ENCODE measurements around the gene TFPI.
A peak's percentile ranks its signal among the peaks of the same experiment; 100 is the strongest.
"Not testable (repeated sequence)": the region's sequence is repeated elsewhere in the genome, so short reads cannot be mapped to it uniquely, and the experiment has no call there.

TFPI gene

DNA sequence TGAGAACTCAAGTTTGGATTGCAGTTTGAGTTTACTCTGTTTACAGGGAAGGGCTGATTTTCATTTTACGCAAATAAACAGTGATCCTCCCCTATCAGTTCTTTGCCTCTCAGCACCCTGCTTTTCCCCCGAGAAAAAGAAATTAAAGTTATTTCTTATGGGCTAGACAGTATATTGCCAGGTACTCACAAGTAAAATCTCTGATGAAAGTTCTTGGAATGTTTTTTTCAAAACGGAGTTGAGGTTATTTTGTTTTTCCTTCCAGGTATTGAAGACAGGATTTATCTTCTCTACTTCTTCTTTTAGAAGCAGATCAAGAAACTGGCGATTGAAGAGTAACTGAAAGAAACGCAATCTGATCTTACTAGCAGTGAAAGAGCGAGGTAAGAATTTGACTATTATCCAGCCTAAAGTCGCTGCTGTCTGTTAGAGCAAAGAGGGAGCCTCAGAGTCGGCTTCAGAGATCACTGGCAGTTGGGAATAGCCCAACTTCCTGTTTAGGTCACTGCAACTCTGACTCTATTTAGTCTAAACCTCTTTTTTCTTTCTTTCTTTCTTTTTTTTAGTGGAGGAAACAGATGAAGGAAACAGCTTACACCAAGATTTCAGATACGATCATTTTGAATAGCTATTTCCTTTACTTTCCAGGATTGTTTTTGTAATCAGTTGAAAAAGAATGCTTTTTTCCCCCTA, at the start of gene TFPI:
TFPI (minus strand) TSS at position 425 of the 693 bp plus-strand sequence. CDS start 50,667 bp downstream, outside the sequence.
- DNase-seq: peak; percentile 63

DNA sequence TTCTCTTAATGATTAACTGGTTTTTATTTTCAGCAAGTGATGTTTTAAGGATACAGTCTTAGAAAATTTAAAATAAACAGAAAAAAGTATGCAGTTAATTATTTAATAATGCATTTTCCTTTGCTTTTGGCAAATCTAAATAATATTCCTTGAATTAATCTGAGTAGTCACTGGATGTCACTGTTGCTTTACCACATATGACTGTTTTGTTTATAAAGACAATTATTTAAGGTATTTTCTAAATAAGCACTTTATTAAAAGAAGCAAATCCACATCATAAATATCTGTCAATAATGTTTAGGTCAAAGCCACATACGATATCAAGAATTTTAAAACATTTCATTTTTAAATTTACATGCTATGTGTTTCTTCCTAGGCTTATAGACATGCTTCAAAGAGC, 40.6 kb upstream of the TFPI start:
- DNase-seq: no peak

DNA sequence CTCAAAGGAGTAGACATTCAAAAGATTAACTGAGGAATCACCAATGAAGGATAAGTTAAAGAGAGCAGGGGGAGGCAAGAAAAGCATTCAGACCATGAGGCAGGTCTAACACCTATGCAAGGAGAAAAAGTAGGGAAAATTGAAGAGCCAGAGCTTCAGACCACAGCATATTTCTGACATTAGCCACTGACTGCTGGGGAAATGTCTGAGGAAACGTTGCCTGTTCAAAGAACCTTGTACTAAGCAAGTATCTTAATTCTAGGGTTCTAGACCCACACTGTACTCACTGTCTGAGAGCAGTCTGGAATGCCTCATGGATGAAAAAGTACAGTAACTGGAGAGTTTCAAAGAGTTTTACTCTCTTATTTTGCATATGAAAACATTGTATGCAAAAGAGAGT, 39.5 kb upstream of the TFPI start:
- no peak for DNase-seq

DNA sequence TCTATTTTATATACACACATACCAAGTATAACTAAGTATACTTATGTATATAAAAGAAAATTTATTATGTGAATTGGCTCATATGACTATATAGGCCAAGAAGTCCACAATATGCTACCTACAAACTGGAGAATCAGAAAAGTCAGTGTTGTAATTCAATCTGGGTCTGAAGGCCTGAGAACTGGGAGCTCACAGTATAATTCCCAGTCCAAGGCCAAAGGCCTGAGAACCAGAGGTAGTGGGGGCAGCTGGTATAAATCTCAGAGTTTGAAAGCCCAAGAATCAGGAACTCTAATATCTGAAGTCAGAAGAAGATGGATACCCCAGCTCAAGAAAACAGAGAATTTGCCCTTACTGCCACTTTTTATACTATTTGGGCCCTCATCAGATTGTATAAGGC, 38.9 kb upstream of the TFPI start:
- no peak for DNase-seq

DNA sequence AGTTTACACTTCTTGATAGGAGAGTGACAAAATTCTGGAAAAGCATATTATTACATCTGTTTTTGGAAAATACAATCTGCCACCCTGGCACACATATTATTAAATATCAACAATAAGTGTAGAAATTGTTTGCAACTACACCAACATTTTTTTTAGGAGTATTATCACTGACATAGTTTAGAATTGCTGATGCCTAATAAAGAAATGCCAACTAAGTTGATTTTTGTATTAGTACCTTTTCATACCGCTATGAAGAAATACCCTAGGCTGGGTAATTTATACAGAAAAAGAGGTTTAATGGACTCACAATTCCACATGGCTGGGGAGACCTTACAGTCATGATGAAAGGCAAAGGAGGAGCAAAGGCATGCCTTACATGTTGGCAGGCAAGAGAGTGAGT, 35.9 kb upstream of the TFPI start:
- no peak for DNase-seq

DNA sequence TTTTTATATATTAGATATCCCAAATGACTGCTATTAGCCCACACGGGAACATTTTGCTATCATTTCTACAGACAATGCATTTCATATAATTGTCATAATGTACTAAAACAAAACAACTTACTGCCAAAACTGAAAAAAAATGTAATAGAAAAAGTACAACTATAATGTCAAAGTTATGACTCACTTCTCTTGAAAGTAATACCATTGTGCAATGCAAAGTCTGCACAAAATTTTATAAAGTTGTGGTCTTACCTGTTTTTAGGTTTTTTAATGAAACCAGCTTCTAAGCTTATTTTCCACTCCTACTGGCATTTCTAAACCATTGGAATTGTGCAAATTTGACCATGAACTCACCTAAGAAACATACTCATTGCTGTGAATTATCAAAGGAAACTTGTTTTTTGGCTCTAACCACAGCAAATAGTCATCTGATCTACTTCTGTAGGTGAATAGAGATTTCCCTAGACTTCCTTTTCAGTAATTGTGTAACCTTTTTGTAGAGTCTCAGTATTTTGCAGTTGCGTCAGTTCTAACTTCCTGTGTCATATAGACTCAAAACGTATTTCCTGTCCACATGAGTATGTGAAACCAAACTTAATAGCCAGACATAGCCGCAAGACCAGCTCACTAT, 31.9 kb upstream of the TFPI start:
- DNase-seq: no peak

DNA sequence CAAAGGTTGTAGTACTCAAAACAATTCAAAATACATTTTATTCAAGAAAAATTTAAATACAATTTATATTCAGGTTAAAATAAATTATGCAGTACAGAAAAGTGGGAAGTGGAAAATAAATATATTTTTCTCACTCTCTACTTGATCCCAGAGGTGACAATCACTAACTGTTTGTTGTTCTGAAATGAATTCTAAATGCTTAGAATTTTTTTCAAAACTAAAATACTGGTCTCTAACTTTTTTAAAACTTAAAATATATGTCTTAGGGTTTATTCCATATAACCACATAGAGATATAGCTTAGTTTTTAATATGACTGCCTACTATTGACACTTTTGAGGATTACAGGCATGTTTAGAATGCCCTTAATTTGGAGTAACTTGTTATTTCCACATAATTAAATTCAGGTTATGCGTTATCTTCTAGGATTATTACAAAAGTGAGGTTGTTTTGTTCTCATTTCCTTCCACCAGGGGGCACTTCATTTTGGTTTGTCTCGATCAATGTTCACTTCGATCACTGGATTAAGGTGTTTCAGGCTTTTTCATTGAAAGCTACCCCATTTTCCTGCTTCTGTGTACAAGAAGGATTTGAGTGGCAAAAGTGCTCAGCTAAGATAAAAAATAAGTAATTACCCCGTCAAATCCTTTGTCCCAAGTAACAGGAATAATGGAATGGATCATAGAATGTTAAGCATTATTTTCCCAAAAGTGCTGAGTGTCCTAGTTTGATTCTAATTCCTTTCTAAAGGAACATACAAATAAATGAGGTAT, 27.1 kb upstream of the TFPI start:
- peak; percentile 35 for DNase-seq

DNA sequence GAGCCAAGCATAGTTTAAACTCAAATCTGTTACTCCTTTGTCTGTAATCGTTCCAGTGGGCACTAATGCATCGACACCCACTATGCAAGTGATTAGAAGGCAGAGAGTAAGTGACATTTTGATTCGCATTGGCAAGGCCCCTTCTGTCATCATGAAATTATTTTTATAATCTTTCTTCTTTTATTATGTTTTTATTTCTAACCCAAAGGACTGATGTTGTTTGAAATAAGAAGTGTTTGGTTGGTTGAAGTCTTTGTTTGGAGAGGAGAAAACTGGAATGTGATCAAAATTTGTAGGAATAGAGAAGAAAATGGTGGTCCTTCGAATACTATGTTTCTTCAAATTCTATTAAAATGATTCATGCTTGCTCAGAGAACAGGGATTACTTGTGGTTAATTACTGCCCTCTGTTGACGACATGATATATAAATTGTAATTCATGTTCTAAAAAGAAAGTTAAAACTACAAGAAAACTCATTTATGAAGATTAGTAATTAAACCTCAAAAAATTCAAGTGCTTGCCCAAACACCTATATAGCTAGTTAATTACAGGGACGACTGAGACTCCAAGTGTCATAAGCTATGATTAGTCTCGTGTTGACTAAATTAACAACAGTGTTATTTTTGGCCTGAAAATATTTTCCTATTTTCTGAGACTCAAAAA, 26.4 kb upstream of the TFPI start:
- DNase-seq: peak; percentile 48

DNA sequence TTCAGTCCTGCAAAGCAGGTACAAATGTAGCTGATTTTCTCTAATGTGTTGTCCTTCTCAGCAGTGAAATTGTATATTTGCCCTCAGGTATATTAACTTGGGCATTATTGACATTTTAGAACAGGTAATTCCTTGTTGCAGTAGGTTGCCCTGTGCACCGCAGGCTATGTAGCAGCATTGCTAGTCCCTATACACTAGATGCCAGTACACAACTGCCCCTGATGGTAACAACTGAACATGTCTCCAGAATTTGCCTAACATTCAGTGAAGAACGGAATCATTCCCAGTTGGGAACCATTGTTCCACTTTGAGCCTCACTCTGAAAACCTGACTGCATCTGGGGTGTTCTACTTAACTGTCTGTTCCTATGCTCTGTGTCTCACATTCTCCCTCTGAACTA, 23.1 kb upstream of the TFPI start:
- no peak for DNase-seq

DNA sequence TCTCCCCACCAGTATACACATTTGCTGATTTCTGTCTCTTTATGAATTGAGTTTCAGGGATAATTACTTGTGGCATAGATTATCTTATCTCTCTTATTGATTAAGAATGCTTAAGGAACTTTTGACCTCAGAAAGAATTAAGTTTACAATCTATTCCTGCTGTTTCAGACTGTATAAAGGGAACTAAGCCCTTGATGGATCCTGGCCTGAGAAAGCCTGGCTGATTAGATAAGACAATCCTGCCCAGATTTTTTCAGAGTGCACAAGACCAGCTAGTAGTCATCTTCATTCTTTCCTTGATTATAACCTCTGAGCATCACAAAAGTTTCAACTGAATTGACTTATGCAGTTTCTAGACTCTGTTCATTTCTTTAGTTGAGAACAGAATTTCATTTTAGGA, 22.7 kb upstream of the TFPI start:
- DNase-seq: no peak

DNA sequence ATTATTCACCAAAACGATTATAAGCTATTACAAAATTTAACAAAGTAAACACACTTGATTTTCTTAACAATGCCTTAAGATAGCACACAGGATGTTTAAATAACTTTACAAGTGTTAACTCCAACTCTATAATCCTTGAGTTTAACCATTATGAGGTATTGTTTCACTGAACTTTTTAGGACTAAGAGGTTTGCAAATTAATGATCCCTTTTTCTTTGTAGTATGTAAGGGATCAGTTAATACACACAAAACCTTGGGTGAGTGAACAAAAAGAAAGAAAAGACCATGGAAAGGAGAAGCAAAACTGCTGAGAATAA, 21.5 kb upstream of the TFPI start:
- DNase-seq: no peak

DNA sequence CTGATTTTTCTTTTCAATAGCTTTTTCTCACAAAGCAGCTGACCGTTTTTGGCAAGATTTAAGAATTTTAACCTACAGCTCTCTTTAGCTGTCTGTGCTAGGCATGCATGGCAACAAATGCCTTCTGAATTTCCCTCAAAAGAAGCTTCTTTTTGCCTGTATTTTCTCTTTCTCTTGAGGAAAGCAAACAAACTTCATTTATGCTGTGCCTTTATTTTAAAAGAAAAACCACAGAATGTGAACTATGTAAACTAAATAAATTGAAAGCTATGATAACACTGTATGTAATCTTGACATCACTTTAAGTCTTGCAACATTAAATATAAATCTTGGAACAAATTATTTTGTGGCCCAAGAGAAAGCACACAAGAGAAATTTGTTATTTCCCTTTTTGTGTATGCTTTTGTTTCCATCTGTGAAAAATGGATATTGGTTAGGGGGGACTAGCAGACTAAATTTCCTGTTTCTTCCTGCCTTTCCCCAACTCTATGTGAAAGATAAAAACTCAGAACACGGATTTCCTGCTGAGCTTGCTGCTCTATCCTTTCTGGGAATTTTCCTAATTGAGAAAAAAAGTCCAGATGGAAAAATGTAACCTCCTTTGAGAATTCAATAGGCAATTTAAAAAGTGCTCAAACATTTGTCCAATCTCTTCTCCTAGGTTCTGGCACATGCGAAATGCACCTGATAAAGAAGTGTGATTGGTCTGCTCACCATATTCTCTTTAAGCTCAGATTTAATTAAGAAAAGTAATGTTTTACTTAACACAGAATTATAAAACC, 20.9 kb upstream of the TFPI start:
- no peak for DNase-seq

DNA sequence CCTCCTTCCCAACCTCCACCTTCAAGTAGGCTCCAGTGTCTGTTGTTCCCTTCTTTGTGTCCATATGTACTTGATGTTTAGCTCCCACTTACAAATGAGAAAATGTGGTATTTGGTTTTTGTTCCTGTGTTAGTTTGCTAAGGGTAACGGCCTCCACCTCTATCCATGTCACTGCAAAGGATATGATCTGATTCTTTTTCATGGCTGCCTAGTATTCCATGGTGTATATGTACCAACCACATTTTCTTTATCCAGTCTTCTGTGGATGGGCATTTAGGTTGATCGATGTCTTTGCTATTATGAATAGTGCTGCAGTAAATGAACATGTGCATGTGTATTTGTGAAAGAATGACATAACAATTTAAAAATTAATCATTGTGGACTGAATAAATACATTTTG, 19.5 kb upstream of the TFPI start:
- DNase-seq: no peak

DNA sequence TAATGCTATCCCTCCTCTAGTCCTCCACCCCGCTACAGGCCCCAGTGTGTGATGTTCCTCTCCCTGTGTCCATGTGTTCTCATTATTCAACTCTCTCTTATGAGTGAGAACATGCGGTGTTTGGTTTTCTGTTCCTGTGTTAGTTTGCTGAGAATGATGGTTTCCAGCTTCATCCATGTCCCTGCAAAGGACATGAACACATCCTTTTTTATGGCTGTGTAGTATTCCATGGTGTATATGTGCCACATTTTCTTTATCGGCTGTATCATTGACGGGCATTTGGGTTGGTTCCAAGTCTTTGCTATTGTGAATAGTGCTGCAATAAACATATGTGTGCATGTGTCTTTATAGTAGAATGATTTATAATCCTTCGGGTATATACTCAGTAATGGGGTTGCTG, 17.8 kb upstream of the TFPI start:
- DNase-seq: not testable (repeated sequence)

DNA sequence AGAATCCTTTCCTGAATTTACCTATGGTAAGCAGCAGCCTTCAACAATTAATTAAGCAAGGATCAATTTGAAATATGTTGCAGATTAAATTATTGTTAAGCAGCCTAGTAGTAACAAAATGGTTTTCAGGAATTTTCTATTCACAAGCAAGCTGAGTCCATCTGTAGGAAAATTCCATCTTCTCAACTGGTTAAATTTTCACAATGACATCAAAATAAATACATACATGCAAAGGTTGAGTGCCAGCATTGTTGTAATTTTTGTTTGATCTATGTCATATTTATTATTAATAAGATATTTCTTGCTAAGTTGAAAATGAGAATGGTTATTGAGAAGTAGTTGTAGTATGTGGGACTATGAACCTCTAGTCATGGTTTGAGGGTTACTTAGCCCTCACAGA, 15.3 kb upstream of the TFPI start:
- no peak for DNase-seq

DNA sequence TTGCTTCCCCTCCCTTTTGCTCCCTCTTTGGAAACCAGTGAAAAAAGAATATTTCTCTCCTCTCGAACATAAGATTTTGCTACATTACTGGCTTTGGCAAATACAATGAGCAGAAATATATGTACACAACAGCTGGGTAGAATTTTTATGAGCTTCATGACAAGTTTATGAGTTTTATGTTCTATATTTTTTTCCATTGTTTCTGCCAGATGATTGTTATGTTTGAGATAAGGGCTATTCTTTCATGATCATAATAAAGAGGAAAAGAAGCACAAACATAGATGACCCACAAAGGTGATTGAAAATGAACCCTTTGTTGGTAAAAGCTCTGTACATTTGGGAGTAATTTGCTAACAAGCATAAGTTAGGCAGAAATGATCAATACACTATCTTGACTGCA, 14.8 kb upstream of the TFPI start:
- DNase-seq: no peak

DNA sequence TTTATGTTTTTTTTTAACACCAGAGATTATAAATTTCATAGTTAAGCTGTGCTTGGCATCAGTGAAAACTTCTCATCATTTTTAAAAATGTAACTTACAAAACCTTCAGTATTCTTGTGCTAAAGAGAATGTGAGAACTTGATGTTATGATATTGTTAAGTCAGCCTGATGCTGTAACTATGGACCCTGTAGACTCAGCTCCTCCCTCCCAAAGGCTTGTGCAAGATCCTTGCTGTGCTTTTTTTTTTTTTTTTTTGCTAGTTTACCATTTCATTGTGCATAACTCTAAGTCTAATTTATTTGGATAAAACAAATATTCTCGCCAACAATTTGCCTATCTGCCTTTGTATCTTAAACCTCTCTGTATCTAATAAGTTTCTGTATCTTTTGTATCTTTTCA, 12.9 kb upstream of the TFPI start:
- DNase-seq: no peak

DNA sequence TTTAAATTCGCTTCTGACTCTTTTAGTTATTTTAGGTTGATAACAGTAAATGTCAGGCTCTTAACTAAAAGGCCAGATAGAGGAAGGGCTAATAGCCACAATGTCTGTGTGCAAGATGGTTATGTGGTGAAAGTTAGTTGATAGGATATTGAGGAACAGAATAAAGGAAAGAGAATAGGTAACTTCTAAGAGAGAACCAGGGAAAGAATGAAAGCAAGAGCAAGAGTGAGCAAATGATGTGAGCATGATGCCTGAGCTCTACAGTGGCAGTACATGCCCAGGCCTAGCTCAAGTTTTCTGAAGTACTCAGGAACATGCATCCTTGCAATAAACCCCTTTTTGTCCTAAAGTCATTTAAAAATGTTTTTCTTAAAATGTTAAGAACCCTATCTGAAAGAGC, 12.5 kb upstream of the TFPI start:
- no peak for DNase-seq

DNA sequence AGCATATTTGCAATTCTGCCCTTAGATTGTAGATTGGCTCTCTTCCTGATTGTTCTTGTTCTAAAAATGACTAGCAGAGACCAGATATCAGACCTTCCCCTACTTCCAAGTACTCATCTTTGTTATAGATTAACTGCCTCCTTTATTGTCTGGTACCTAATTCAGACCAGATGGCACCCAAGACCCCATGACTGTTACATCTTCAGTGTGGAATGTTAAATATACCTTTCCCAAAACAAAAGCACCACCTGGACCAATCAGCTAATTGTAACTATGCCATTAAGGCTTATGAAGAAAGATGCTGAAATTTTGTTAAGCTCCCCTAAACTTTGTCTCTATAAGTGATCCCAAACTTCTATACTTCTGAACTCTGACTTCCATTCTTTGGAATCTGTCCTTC, 12.0 kb upstream of the TFPI start:
- no peak for DNase-seq

DNA sequence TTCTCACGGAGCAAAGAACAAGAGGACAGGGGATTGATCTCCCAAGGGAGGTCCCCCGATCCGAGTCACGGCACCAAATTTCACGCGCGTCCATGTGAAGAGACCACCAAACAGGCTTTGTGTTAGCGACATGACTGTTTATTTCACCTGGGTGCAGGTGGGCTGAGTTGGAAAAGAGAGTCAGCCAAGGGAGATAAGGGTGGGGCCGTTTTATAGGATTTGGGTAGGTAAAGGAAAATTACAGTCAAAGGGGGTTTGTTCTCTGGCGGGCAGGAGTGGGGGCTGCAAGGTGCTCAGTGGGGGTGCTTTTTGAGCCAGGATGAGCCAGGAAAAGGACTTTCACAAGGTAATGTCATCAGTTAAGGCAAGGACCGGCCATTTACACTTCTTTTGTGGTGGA, 11.4 kb upstream of the TFPI start:
- DNase-seq: not testable (repeated sequence)

DNA sequence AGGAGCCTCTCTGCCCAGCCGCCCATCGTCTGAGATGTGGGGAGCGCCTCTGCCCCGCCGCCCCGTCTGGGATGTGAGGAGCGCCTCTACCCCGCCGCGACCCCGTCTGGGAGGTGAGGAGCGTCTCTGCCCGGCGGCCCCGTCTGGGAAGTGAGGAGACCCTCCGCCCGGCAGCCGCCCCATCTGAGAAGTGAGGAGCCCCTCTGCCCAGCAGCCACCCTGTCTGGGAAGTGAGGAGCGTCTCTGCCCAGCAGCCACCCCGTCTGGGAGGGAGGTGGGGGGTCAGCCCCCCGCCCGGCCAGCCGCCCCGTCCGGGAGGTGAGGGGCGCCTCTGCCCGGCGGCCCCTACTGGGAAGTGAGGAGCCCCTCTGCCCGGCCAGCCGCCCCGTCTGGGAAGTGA, 2.3 kb upstream of the TFPI start:
- DNase-seq: not testable (repeated sequence)

DNA sequence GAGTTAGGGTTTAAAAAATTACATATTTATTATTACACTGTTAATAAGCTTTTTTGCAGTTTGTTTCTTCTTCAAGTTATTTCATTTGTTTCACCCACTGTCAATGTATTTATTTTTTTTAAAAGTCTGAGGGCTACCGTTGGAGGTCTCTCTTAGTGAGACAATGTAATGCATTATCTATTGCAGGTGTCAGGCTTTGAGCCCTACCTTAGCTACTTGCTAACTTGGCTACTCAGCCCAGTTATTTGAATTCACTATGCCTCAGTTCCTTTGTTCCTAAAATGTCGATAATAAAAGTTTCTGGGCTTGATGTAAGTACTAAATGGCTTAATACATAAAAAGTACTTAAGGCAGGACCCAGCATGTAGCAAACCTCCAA, 458 bp upstream of the TFPI start:
- no peak for DNase-seq

Data from KG1 (cell line).